Stimulated activated CD4-positive, alpha-beta T cell treated with anti-CD3 and anti-CD28 coated beads, Interleukin-4, amount 100 ng/mL, for 4 hours (primary cell): Measurements from ENCODE around the gene MTMR10.

ENCODE experiments used
- DNase-seq, 2 experiments: peaks; one replicate each; pipeline ENCODE4 v3.0.0-alpha.2; 2020

The MTMR10 gene

GRCh38 chr15:30919877-30920550 is 71.4 kb downstream of the MTMR10 start:
- DNase-seq = no peak

- DNase-seq = no peak
These were observed 73.1 kb downstream of the MTMR10 start for GRCh38 chr15:30918366-30918765.

GRCh38 chr15:30917675-30918074 is 73.8 kb downstream of the MTMR10 start:
- DNase-seq = no peak

- DNase-seq = no peak
These were observed 74.4 kb downstream of the MTMR10 start for GRCh38 chr15:30917013-30917412.

- no peak for DNase-seq
These were observed 77.7 kb downstream of the MTMR10 start for GRCh38 chr15:30913761-30914160.

GRCh38 chr15:30906366-30906765 is 85.1 kb downstream of the MTMR10 start:
- DNase-seq = no peak

- DNase-seq = no peak
These were observed 85.6 kb downstream of the MTMR10 start for GRCh38 chr15:30905821-30906220.

- DNase-seq = no peak
These were observed 86.6 kb downstream of the MTMR10 start for GRCh38 chr15:30904812-30905211.

- peak; percentile 81 to 85 for DNase-seq
These were observed 87.8 kb downstream of the MTMR10 start, which contains the start of gene FAN1 for GRCh38 chr15:30903497-30904187. TSS of gene FAN1 (plus strand) at chr15:30903915. CDS start at chr15:30904664, 749 bp downstream.

GRCh38 chr15:30901889-30902288 is 89.5 kb downstream of the MTMR10 start:
- DNase-seq = no peak

GRCh38 chr15:30896211-30896606 is 95.2 kb downstream of the MTMR10 start:
- no peak for DNase-seq

- no peak for DNase-seq
These were observed 95.8 kb downstream of the MTMR10 start for GRCh38 chr15:30895461-30896210.

GRCh38 chr15:30889196-30889595 is 102.2 kb downstream of the MTMR10 start:
- DNase-seq = no peak
